GM12878 (cell line): ENCODE measurements around the gene TM4SF4.

Source experiments
- EGR1 ChIP-seq, 2 experiments: IDR thresholded peaks; 1 replicate in 1 of 2; 2 replicates in 1 of 2; pipeline ENCODE4 v1.6.1; 2011 to 2012; ENCODE audit warnings: low read depth in 2 of 2, low read length in 2 of 2, borderline replicate concordance in 1 of 2, mild to moderate bottlenecking in 1 of 2, moderate library complexity in 1 of 2
- HDGF ChIP-seq: fragments of 450-650 bp; IDR thresholded peaks from 2 replicates; pipeline ENCODE4 v1.6.1; 2016; ENCODE audit warnings: antibody characterized with exemption
- POLR2A ChIP-seq: IDR thresholded peaks from 2 replicates; pipeline ENCODE4 v1.6.1; 2011; ENCODE audit warnings: low read depth, mild to moderate bottlenecking, low read length
- SMC3 ChIP-seq: IDR thresholded peaks from 2 replicates; pipeline ENCODE4 v1.6.1; 2011; ENCODE audit warnings: low read length, improper control_type of control experiment, borderline replicate concordance
- TCF7 ChIP-seq: IDR thresholded peaks from 2 replicates; pipeline ENCODE4 v1.6.1; 2014; ENCODE audit warnings: antibody characterized with exemption, borderline replicate concordance
- ZBED1 ChIP-seq: IDR thresholded peaks from 2 replicates; pipeline ENCODE4 v1.6.1; 2016; ENCODE audit warnings: borderline replicate concordance
- ZNF274 ChIP-seq: IDR thresholded peaks from one replicate; pipeline ENCODE4 v1.8.0; 2011; ENCODE audit not compliant: insufficient read length, insufficient read depth
- TF ChIP-seq, protein P1 (sequence below), 3 experiments: IDR thresholded peaks in 2 of 3; conservative IDR thresholded peaks in 1 of 3; 2 replicates each; pipeline ENCODE4 v1.5.1; 2011; ENCODE audit warnings: low read depth in 3 of 3, low read length in 3 of 3, mild to moderate bottlenecking in 3 of 3, control low read depth in 2 of 3, moderate library complexity in 2 of 3, inconsistent platforms in 1 of 3, mixed read lengths in 1 of 3; ENCODE audit not compliant: control insufficient read depth in 2 of 3, insufficient read depth in 1 of 3; ENCODE audit errors: extremely low read depth in 1 of 3

DNA sequence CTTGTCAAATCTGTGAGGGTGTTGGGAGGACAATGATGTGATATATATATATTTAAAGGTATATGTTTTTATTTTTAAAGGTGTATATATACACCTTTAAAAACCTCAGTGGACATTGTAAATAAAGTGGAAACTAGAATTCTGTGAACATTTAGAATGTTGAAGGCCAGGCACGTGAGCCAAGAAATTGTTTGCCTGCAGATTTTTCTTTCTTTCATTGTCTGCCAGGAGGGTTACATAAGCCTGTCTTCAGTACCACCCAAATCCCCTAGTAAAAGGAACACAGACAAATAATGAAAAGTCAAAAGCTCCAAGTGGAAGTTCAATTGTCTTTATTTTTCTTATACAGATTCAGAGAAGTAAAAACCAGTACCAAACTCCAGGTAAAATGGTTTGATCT, 42.4 kb downstream of the TM4SF4 start:
- TF ChIP-seq HDGF = no peak
- TF ChIP-seq ZBED1 = no peak
- TF ChIP-seq TCF7 = no peak
- TF ChIP-seq POLR2A = no peak
- TF ChIP-seq, protein P1, sequence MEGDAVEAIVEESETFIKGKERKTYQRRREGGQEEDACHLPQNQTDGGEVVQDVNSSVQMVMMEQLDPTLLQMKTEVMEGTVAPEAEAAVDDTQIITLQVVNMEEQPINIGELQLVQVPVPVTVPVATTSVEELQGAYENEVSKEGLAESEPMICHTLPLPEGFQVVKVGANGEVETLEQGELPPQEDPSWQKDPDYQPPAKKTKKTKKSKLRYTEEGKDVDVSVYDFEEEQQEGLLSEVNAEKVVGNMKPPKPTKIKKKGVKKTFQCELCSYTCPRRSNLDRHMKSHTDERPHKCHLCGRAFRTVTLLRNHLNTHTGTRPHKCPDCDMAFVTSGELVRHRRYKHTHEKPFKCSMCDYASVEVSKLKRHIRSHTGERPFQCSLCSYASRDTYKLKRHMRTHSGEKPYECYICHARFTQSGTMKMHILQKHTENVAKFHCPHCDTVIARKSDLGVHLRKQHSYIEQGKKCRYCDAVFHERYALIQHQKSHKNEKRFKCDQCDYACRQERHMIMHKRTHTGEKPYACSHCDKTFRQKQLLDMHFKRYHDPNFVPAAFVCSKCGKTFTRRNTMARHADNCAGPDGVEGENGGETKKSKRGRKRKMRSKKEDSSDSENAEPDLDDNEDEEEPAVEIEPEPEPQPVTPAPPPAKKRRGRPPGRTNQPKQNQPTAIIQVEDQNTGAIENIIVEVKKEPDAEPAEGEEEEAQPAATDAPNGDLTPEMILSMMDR (IDR thresholded peaks at IDR 0.05 in 2 of 3, conservative IDR thresholded peaks at IDR 0.05 in 1 of 3; ENCODE audit: control insufficient read depth in 2 of 3, extremely low read depth in 1 of 3, insufficient read depth in 1 of 3, low read depth in 3 of 3, low read length in 3 of 3) = no peak
- no peak for TF ChIP-seq ZNF274
- no peak for TF ChIP-seq EGR1 (IDR thresholded peaks at IDR 0.05; ENCODE audit: borderline replicate concordance in 1 of 2, low read depth in 2 of 2, low read length in 2 of 2)
- TF ChIP-seq SMC3 = no peak
